ENCODE data around the gene SEC14L5. TPM values are rescaled to one million over a fixed set of nuclear protein-coding genes. Genes with fewer than 3 reads are reported as not detected.
"Not testable (repeated sequence)": the region's sequence is repeated elsewhere in the genome, so short reads cannot be mapped to it uniquely, and the experiment has no call there.

SEC14L5 gene
- total RNA-seq, 2 experiments from 2014 or later = not detected

DNA sequence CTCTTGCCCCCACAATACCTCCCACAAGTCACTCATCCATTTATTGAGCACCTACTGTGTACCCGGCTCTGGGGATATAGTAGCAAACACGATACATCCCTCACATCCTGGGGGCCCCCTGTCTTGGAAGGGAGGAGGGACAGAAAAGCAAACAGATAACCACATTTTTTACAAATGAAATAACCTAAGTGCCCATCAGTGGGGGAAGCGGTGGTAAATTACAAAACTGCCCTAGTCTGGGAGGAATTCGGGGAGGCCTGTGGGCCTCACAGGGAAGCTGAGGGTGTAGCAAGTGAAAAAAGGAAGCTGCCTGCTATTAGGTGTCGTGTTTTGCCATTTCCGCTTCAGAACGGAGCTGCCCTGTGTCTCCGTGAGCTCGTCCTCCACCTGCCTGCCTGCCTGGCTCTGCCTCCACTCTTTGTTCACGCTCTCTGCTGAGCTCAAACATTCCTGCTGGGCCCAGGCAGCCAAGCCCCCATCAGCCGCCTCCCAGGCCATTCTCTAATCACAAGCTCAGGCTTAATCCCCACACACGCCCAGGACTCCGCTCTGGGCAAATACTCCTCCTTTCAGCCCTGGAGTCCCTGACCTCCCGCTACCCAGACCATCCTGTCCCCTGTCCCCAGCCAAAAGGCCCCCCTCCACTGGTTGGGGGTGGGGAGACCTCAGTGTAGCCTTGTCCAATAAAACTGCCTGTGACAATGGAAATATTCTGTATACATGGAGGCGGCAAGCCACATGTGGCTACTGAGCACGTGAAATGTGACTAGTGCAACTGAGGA, 10.2 kb upstream of the SEC14L5 start:
- ChIA-PET POLR2A (no interaction called here), CTCF (interaction anchor here (0.5 to 0.9 kb wide), 2 partner anchors 8 to 135 kb away, joined by 3 to 4 read pairs; no protein-coding TSS in a partner anchor)

DNA sequence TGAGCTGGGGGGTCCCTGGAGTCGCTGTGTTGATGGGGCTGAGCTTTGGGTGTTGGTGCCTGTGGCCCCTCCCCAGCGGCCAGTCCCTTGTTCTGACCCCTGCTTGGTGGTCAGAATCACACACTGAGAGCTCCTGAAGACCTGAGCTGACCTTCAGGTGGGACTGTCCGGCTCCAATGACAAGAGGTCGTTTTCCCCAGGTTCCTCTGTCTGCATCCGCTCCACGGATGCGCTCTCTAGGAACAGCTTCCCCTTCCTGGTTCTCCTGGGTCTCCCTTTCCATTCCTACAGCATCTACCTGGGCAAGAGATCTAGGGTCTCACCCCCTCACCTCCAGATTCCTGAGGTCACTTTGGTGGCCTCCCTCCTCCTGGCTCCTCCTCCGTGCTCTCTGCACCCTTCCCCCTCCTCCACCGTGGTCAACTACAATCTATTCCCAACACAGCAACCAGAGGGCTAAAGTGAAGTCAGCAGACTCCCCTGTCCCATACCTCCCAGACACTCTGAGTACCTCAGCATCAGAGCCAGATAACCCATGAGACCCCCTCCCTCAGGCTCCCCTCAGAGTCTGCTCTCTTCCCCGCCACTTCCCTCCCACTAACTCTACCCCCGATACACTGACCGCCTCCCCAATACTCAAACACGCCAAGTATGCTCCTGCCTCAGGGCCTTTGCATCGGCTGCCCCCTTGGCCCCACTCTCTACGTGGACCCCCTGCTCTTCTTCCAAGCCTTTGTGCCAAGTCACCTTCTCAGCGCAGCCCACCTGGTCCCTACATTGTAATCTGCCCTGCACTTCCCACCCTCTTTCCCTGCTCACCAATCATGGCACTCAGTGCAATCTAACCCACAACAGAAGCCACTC, 9.0 kb upstream of the SEC14L5 start:
- ChIA-PET CTCF (no interaction called here), POLR2A (no interaction called here)

DNA sequence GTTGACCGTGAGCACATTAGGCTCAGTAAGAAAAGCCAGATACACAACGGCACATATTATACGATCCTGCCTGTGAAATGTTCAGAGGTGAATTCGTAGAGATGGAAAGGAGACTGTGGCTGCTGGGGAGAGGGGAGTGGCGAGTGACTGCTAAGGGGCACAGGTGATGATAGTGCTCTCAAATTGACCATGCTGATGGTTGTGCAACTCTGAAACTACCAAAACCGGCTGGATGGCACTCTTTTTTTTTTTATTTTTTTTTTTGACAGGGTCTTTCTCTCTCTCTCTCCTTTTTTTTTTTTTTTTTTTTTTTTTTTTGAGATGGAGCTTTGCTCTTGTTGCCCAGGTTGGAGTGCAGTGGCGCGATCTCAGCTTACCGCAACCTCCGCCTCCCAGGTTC, 8.1 kb upstream of the SEC14L5 start:
- ChIA-PET POLR2A (no interaction called here), CTCF (no interaction called here)

DNA sequence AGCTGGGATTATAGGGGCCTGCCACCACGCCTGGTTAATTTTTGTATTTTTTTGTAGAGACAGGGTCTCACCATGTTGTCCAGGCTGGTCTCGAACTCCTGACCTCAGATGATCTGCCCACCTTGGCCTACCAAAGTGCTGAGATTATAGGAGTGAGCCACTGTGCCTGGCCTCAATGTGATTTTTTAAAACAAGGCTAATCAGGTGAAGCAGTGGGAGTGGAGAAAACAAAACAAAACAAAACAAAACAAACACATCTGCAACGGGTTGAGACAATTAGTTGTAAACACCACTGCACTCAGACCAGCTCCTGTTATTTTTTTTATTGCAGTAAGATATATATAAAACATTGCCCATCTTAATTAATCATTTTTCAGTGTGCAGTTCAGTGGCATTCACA, 6.5 kb upstream of the SEC14L5 start:
- POLR2A ChIA-PET, CTCF ChIA-PET: not testable (repeated sequence)

DNA sequence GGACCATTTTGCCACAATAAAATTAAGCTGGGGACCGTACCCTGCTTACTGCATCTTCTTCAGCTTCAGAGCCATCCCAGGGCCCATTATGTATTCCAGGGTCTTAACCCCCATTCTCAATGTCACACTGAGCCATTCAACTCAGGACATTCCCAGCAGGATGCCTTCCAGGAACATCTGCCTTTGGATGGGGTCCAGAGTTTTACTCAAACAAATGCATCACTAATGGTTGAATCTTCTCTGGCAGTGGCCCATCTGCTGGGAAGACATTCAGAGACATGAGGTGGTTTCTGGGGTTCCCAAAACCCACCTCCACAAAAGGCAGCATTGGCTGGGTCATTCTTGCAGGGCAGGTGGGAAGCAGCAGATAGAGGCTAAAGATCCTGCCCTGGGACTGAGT, 3.4 kb upstream of the SEC14L5 start:
- ChIA-PET POLR2A (no interaction called here), CTCF (no interaction called here)

DNA sequence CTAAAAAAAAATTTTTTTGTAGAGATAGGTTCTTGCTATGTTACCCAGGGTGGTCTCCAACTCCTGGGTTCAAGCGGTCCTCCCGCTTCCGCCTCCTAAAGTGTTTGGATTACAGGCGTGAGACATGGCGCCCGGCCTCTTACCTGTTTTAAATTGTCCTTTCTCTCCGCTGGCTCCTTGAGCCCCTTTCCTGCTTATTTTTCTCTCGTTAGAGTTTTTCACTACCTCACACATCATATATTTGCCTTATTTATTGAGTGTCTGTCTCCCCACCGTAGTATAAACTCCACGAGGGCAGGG, 760 bp upstream of the SEC14L5 start:
- POLR2A ChIA-PET = interaction anchor here (0.7 kb wide), 1 partner anchor 541 kb away, joined by 7 read pairs; no protein-coding TSS in a partner anchor
- CTCF ChIA-PET = interaction anchor here (0.7 to 1.4 kb wide), 3 partner anchors 132 to 264 kb away, joined by 3 to 4 read pairs (median 3); partner anchors contain the start of gene NUDT16L1

DNA sequence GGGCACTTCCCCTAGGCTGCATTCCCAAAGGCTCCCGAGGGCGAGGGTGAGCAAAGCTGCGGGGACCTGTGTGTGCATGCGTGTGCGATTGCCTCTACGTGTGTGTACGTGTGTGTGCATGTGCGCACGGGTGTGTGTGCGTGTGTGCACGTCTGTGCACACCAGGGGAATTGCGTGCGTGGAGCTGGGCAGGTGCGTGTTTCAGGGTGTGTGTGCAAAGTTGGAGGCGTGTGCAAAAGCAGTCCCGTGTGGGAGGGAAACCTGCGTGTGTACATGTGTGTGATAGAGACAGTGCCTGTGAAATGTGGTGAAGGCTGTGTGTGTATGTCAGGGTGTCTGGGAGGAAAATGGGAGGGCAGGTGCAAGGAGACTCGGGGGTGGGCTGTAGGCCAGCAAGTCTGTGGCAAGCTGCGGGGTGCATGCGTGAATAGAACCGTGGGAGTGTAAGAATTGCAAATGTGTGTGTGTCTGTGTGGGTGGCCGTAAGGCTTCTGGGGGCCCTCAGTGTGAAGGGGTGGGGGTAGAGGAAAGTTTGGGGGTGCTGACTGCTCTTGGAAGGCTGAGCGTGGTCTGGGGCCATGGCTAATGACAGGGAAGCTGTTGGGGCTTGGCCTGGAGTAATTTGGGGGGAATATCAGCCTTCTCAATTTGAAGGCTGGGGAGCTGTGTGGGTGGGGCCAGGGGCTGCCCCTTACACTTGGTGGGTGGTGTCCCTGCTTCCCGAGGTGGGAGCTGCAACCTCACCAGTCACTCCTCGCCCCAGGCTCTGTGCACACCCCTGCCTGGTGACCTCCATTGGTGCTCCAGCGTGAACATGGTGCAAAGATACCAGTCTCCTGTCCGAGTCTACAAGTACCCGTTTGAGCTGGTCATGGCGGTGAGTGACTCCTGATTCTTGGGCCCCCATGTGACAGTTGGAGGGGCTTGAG, 644 bp downstream of the SEC14L5 start:
- CTCF ChIA-PET = interaction anchor here (0.5 kb wide), 1 partner anchor 331 kb away, joined by 3 read pairs; no protein-coding TSS in a partner anchor
- POLR2A ChIA-PET = interaction anchor here (0.5 kb wide), 1 partner anchor 15 kb away, joined by 4 read pairs; no protein-coding TSS in a partner anchor

DNA sequence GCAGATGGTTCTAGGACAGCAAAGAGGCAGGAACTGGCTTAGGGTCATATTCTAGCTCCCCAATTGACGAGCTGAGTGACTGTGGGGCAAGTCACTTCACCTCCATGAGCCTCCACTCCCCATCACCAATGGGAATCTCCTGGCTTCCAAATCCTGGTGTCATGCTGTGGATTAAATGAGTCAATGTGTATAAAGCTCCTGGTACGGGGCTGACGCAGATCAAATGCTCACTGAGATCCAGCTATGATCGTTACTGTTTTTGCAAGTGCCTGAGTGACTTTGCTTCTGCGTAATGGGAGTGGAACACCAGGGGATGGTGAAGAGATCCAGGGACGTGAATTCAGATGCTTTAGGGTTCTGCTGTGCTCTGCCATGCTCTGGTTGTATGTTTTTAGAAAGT, 2.4 kb downstream of the SEC14L5 start:
- ChIA-PET POLR2A (no interaction called here), CTCF (no interaction called here)

DNA sequence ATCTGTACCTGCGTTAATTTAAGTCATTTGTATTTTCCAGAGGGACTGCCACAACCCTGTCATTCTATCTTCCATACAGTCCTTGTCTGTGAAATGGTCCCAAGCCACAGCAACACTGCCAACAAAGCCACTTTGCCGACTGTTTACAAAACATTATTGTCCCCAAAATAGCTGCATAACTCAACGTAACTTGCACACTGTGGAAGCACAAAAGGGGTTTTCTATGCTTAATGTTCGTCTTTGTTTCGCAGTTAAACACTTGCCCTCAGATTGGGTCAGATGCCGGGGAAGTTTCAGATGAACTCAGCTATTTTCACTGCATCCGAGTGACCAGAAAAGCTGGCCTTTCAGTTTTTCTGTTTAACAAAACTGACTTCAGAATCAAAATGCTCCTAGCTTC, 4.6 kb downstream of the SEC14L5 start:
- CTCF ChIA-PET = no interaction called here

DNA sequence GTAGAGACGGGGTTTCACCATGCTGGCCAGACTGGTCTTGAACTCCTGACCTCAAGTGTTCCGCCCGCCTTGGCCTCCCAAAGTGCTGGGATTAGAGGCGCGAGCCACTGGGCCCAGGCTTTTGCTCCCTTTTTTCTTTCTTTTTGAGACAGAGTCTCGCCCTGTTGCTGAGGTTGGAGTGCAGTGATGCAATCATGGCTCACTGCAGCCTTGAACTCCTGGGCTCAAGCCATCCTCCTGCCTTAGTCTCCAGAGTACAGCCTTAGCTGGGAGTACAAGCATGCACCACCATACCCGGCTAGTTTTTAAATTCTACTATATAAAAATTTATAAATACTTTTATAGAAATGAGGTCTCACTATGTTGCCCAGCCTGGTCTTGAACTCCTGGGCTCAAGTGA, 5.4 kb downstream of the SEC14L5 start:
- CTCF ChIA-PET = interaction anchor here (0.6 kb wide), 1 partner anchor 224 kb away, joined by 3 read pairs; no protein-coding TSS in a partner anchor
- POLR2A ChIA-PET = not testable (repeated sequence)

More for the DNA sequence above, 4.6 kb downstream of the SEC14L5 start:
- POLR2A ChIA-PET = no interaction called here

DNA sequence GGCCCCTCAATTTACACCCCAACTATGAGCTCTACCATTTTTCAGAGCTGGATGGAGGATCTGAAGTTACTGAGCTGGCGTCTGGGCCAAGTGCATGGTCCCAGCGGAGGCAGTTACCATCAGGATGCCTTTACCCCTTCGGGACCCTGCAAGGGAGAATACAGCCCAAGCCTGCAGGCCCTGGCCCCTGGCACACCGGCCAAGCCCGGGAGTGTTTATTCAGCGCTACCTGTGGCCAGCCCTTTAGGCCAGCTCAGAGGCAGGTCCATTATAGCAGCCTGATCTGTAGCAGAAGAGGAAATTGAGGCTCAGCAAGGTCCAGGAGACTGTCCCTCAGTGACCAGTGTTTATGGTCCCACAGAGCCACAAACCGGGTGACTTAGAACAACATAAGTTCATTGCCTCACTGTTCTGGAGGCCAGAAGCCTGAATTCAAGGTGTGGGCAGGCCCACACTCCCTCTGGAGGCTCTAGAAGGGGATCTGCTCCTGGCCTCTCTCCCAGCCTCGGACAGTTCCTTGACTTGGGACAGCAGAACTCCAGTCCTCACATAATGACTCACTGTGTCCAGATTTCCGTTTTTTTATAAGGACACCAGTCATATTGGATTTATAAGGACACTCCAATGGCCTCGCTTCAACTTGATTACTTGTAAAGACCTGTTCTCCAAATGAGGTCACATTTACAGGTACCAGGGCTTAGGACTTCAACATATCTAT, 8.8 kb downstream of the SEC14L5 start:
- POLR2A ChIA-PET = no interaction called here

DNA sequence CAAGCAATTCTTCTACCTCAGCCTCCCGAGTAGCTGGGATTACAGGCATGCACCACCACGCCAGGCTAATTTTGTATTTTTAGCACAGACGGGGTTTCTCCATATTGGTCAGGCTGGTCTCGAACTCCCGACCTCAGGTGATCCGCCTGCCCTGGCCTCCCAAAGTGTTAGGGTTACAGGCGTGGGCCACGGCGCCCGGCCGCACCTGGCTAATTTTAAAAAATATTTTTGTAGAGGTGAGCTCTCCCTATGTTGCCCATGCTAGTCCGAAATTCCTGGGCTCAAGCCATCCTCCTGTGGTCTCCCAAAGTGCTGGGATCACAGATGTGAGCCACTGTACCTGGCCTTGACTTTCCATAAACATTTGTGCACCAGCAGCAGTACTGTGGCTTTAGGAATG, 10.1 kb downstream of the SEC14L5 start:
- POLR2A ChIA-PET, CTCF ChIA-PET: not testable (repeated sequence)

More for the DNA sequence above, 8.8 kb downstream of the SEC14L5 start:
- CTCF ChIA-PET = interaction anchor here (0.7 kb wide), 1 partner anchor 13 kb away, joined by 3 read pairs; no protein-coding TSS in a partner anchor

DNA sequence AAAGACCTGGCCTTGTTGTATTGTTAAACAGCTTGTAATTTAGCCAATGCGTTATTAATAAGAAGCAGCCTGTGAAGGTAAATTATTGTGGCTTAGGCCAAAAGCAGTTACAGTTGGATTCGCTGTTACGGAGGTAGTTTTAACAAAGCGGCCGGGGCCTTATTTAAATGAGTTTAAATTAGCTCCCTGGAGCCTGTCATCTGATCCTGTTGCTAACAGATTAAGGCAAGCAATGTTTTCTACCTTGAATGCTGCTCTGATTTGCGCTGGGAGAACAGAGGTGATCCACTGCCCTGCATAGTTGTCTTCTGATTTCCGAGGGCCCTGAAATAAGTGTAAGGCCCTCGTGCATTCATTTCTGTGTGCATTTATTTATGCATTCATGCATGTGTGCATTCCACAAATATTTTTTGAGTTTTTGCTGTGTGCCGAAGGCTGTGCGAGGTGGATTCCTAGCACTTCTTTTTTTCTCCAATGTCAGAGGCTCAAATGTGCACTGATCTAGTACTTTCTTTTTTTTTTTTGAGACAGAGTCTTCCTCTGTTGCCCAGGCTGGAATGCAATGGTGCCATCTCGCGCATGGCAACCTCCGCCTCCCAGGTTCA, 10.9 kb downstream of the SEC14L5 start:
- CTCF ChIA-PET = no interaction called here
- POLR2A ChIA-PET = no interaction called here

DNA sequence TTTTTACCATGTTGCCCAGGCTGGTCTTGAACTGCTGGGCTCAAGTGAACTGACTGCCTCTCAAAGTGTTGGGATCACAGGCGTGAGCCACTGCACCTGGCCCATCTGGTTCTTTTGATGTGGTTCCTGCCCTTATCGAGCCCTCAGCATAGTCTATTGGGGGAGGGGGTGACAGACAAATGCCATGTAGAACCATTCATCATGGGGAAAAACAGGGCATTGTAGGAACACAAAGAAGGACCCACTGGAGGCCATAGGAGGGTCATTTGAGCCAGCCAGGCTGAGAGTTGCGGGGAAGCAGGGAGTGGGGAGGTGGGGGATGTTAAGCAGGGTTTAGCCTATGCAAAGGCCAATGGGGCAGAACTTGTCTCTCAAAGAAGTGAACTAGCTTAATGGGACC, 11.9 kb downstream of the SEC14L5 start:
- ChIA-PET POLR2A (no interaction called here), CTCF (no interaction called here)

DNA sequence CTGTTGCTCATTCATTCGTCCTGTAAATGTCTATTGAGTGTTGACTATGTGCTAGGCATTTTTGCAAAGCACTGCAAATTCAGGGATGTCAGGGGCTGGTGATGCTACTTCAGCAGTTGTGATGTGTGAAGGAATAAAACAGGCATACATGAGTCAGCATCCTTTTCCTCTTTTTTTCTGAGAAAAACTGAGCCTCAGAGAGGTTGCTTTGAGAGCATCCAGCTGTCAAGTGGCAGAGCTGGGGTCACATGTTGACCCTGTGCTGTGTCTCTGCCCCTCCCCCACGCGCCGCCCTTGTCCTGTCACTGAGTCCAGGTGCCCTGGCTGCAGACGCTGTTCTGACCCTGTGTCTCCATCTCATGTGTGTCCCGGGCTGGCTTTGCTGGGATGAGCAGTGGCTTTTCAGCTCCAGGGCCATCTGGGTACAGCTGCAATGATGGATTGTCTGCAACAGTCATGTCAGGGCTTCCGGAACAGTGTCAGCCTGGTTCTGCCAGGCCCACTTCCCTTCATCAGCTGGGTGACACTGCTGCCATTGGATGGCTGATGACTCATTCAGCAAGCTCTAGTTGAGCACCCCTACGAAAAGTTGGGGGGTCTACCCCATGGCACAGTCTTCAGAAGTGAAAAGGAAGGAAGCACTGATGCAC, 14.9 kb downstream of the SEC14L5 start:
- POLR2A ChIA-PET = interaction anchor here (0.5 to 0.7 kb wide), 3 partner anchors 15 to 700 kb away, joined by 3 to 5 read pairs (median 4); partner anchors contain the start of genes SEC14L5 and TFAP4
- CTCF ChIA-PET = no interaction called here

DNA sequence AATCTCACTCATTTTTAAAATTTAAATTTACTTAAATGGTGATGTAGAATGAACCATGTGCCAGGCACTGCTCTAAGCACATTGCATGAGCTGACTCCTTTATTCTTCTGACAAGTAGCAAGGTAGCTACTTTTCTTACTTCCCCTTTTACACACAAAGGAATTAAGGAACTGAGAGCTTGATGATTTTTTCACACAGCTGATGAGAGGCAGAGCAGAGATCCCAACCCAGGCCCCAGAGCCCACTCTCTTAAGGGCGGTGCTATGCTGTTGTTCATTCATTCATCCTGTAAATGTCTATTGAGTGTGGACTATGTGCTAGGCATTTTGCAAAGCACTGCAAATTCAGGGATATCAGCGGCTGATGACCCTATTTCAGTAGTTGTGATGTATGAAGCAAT, 17.9 kb downstream of the SEC14L5 start:
- POLR2A ChIA-PET = no interaction called here

DNA sequence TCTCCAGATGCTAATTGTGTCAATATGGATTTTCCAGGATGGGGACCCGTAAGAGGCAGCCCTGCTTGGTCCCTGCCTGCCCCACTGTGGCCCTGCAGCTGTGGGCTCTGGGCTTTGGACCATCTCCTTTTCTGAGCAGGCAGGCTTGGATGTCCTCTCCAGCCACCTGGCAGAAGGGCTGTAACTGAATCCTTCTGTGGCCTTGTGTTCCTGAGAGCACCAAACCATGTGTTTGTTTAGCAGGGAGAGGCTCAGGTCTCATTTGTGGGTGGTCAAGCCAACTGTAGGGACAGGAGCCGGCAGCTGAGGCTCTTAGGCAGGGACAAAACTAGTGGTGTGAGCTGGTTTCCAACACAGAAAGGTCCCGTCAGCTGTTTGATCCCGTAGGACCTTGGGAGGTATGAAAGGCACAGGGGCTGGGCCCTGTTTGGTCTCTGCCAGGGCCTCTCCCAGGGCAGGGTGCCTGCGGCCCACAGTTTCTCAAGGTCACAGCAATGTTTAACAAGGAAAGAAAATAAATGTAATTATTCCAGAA, 18.5 kb downstream of the SEC14L5 start:
- ChIA-PET CTCF (no interaction called here), POLR2A (no interaction called here)

More for the DNA sequence above, 17.9 kb downstream of the SEC14L5 start:
- CTCF ChIA-PET = no interaction called here

DNA sequence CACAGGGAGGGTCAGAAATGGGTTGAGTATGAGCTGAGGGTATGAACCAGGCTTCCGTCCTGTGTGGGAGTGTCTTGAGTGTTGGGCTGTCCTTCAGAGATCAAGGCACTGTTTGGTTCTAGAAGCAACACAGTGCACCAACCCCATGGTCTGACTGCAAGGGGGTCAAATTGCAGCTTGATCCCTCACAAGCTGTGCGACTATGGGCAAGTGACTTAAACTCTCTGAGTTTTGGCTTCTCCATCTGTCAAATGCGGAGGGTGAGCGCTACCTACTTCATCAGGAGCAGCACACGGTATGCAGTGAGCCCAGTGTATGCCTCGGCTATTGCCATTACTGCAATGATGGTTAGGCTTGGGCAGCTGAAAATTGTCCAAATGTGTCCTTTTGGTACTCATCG, 21.0 kb downstream of the SEC14L5 start:
- POLR2A ChIA-PET = no interaction called here
- CTCF ChIA-PET = no interaction called here
